ENCODE results near the gene FRZB.

Gene FRZB

DNA sequence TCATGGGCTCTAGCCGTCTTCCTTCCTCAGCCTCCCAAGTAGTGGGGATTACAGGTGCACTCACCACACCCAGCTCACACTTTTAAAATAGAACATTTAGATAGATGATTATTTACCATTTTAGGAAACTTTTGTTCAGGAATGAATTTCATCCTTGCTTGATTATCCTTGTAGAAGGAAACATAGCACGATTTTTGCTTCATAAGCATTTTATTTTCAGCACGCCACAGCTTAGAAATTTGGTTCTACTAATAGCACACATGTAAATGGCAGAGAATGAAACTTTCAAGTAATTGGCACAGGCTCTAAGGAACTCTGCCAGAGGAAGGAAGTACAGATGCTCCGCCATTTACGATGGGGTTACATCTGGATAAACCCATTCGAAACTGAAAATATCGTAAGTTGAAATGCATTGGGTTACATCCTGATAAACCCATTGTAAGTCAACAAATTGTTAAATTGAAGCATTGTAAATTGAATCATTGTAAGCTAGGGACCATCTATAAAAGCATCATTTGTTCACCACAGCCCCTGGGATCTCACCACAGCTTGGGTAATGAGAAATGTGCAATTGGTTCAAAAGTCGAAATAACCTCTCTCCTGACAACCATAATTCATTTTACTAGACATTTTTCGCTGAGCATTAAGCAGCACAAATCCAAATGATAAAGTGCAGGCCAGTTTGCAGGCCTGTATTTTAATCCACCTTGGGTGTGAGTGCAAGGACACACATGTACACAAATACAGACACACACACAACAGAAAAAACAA is 33.2 kb downstream of the FRZB start:
- no peak for DNase-seq

GRCh38 chr2:182831921-182832320 is 34.5 kb downstream of the FRZB start:
- DNase-seq = no peak

GRCh38 chr2:182831101-182831500 is 35.3 kb downstream of the FRZB start:
- DNase-seq = no peak

GRCh38 chr2:182827182-182827879 is 39.1 kb downstream of the FRZB start:
- no peak for DNase-seq

GRCh38 chr2:182826496-182826895 is 39.9 kb downstream of the FRZB start:
- no peak for DNase-seq

- DNase-seq = peak; percentile 37
These were observed 40.4 kb downstream of the FRZB start for GRCh38 chr2:182826064-182826463.

DNA sequence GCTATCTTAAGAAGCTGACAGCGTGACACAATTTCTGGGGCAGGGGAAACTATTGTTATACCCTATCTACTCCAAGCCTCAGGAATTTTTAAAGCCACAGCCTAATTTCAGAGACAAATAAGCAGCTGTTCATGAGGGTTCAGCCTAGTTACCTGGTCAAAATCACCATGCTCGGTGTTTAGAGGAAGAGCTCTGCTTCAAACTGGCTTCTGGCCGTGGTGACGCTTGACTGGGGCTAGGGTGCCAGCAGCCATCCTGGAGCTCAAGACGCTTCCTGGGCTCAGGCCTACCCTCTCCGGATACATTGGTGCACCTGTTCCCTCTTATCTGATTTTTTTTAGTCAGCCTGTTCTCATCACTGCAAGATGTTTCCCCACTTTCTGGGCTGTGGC is 41.7 kb downstream of the FRZB start:
- peak; percentile 77 for DNase-seq

GRCh38 chr2:182824056-182824766 is 42.2 kb downstream of the FRZB start:
- DNase-seq = peak; percentile 82

- no peak for DNase-seq
These were observed 43.7 kb downstream of the FRZB start for GRCh38 chr2:182822733-182823132.

- DNase-seq = no peak
These were observed 45.3 kb downstream of the FRZB start for GRCh38 chr2:182821182-182821581.

DNA sequence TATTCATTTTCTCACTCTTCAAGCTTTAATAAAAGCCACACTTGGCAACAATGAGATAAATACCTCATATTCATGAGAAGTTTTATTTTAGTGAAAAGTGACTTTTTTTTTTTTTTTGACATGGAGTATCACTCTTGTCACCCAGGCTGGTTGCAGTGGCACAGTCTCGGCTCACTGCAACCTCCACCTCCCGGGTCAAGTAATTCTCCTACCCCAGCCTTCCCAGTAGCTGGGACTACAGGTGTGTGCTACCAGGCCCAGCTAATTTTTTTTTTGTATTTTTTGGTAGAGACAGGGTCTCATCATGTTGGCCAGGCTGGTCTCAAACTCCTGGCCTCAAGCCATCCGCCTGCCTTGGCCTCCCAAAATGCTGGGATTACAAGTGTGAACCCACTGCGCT is 47.0 kb downstream of the FRZB start:
- DNase-seq = no peak

GRCh38 chr2:182818925-182819324 is 47.5 kb downstream of the FRZB start:
- peak; percentile 86 for DNase-seq

DNA sequence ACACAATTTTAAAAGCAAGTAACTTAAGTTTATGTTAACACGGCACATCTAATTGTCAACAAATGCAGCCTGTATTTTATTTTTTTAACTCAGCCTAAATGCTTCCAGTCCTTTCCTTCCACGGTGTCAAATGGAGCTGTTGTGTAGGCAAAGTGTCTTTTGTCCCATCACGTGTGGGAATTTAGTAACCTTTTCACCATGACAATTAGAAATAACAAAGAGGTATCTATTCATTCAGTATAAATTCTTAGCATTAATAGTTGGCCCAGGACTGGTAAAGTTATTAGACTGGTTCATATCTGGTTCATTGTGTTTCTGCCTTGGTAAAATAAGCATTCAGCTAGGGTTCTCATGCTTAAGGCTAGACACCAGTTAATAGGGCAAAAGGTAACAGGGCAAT is 47.9 kb downstream of the FRZB start:
- peak; percentile 69 for DNase-seq

GRCh38 chr2:182817558-182817957 is 48.9 kb downstream of the FRZB start:
- no peak for DNase-seq

- DNase-seq = no peak
These were observed 49.6 kb downstream of the FRZB start for GRCh38 chr2:182816866-182817265.

DNA sequence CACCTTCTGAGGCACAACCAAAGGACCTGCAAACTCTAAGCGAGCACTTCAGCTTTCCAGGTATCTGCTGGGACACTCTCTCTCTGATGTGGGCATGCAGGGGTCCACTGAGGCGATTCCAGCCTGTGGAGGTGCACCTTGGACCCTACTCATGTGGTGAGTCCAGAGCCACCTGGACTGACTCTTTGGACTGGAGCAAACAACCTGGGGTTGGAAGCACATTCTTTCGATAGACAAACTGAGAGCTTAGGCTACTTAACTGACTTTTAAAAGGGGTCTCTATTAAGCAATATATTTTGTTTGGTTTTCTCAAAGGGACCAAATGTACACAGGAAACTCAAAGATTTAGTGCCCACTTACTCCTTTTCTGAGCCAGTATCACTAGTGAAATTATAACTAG is 51.6 kb downstream of the FRZB start:
- no peak for DNase-seq

GRCh38 chr2:182814380-182814779 is 52.1 kb downstream of the FRZB start:
- DNase-seq = no peak

DNA sequence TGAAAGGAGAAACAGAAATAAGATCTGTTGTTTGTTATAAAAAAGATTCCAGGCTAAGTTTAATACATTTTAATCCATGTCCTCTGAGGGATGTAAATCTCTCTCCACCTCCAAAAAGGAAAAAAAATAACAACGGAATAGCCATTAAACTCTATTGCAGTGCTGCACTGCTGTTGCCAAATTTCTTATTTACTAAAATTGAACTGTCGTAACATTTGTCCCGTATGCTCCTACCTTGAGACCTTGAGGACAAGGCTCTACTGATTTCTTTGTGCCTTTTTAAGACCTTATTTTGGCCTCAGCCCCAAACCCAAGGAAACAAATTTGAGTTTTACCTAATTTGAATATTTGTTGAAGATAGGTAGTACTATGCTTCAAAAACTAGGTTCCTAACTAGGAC is 56.4 kb downstream of the FRZB start:
- no peak for DNase-seq

DNA sequence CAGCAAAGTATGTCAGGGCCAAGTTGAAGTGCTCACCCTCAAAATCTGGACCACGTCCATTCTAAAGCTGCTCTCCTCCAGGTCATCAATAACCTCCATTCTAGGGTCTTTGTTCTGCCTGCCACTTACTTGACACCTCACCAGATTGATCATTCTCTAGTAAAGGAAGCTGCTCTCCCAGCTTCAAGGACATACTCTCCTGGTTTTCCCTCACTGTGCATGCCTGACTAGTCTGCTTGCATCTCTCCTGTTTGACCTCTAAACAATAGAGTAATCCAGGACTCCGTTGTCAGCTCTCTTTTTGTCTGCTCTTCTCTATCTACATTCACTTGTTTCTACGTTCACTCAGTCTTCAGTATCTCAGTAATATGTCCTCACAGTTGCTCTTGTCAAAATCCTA is 59.1 kb downstream of the FRZB start:
- DNase-seq = no peak

- no peak for DNase-seq
These were observed 62.3 kb downstream of the FRZB start for GRCh38 chr2:182804128-182804527.

DNA sequence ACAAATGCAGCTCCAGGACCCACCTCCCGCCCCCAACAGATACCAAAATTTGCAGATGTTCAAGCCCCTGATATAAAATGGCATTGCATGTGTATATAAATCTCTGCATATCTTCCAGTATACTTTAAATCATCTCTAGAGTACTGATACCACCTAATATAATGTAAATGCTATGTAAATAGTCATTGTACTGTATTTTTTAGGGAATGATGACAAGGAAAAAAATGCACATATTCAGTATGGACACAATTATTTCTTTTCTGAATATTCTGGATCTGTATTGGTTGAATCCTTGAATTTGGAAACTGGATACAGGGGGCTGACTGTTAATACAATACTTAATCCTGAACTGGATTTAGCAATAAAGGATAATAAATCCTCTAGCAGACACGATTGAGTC is 67.7 kb downstream of the FRZB start:
- no peak for DNase-seq

- no peak for DNase-seq
These were observed 74.0 kb downstream of the FRZB start for GRCh38 chr2:182792441-182792840.

GRCh38 chr2:182784777-182785176 is 81.7 kb downstream of the FRZB start:
- DNase-seq = peak; percentile 65
